Nephron (organoid): ENCODE measurements around the gene RXRG.

Source experiments
- H3K27ac Mint-ChIP-seq, 3 experiments: 2 replicates each; pipeline ENCODE4 v1.8.0; 2020; ENCODE audit warnings: mixed read lengths in 3 of 3, mild to moderate bottlenecking in 2 of 3, moderate library complexity in 1 of 3
- H3K27me3 Mint-ChIP-seq: 2 replicates; pipeline ENCODE4 v1.8.0; 2021; ENCODE audit warnings: low read depth, mild to moderate bottlenecking, moderate library complexity, mixed read lengths
- H3K36me3 Mint-ChIP-seq: 2 replicates; pipeline ENCODE4 v1.8.0; 2020; ENCODE audit warnings: low read depth, mixed read lengths
- H3K4me1 Mint-ChIP-seq: 2 replicates; pipeline ENCODE4 v1.8.0; 2020; ENCODE audit warnings: mixed read lengths
- H3K4me3 Mint-ChIP-seq, 3 experiments: 2 replicates each; pipeline ENCODE4 v1.8.0; 2020; ENCODE audit warnings: mild to moderate bottlenecking in 3 of 3, mixed read lengths in 3 of 3, moderate library complexity in 2 of 3
- H3K9me3 Mint-ChIP-seq: 2 replicates; pipeline ENCODE4 v1.8.0; 2020; ENCODE audit warnings: mixed read lengths
- CTCF ChIP-seq, 3 experiments: fragments of 200-600 bp; sonication (generic); IDR thresholded peaks; one replicate each; pipeline ENCODE4 v1.5.0; 2021; ENCODE audit warnings: antibody characterized with exemption in 3 of 3; ENCODE audit not compliant: unreplicated experiment in 3 of 3

The RXRG gene

DNA sequence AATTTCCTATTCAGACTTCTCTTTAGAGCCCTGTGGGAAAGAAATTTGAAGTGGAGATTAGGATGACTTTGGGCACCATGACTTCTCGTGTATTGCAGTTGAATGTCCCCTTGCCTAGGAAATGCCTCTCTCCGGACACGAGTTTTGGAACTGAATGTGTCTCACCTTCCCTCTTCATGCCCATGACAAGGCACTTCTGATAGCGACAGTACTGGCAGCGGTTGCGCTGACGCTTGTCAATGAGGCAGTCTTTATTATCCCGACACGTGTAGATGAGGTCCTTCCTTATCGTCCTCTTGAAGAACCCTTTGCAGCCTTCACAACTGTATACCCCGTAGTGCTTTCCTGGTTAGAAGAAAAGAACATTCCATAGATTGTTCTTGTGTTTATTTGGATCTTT is 28.1 kb downstream of the RXRG start:
- TF ChIP-seq CTCF (IDR thresholded peaks at IDR 0.05; ENCODE audit: unreplicated experiment in 3 of 3): no peak
- no peaks in the 10 kb centered on the region for H3K27me3 Mint-ChIP-seq
- no peaks in the 10 kb centered on the region for H3K36me3 Mint-ChIP-seq
- no peaks in the 10 kb centered on the region for H3K4me1 Mint-ChIP-seq
- H3K9me3 Mint-ChIP-seq: no peaks in the 10 kb centered on the region
- H3K27ac Mint-ChIP-seq: no peak overlapping the region
- H3K4me3 Mint-ChIP-seq: no peak overlapping the region

- TF ChIP-seq CTCF (IDR thresholded peaks at IDR 0.05; ENCODE audit: unreplicated experiment in 3 of 3): no peak
- H3K4me3 Mint-ChIP-seq: no peak overlapping the region
- H3K9me3 Mint-ChIP-seq: no peaks in the 10 kb centered on the region
- no peak overlapping the region for H3K27ac Mint-ChIP-seq
- H3K27me3 Mint-ChIP-seq: no peaks in the 10 kb centered on the region
- no peaks in the 10 kb centered on the region for H3K36me3 Mint-ChIP-seq
- no peaks in the 10 kb centered on the region for H3K4me1 Mint-ChIP-seq
These were observed 29.9 kb downstream of the RXRG start for GRCh38 chr1:165415068-165415467.

DNA sequence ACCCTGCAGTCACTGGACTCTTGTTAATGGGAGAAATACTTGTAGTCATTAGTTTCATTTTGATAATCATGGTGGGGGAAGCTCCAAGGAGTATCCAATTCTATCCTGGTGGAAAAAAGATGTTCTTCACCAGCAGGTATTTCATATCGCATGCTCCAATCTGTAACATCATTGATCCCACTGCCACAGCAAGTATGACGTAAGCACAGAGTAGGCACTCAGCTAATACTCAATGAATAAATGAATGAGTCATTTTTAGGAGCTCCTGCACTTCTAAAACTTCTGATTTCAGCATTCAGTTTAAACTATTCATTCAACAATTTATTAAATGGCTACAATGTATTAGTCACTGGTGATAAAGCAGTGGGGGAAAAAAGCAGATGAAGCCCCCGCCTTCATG is 30.3 kb downstream of the RXRG start:
- Mint-ChIP-seq H3K4me1 (no peaks in the 10 kb centered on the region), H3K36me3 (no peaks in the 10 kb centered on the region), H3K9me3 (no peaks in the 10 kb centered on the region), H3K4me3 (no peak overlapping the region), H3K27me3 (no peaks in the 10 kb centered on the region), H3K27ac (no peak overlapping the region)
- TF ChIP-seq CTCF (IDR thresholded peaks at IDR 0.05; ENCODE audit: unreplicated experiment in 3 of 3): no peak

- Mint-ChIP-seq H3K36me3 (no peaks in the 10 kb centered on the region), H3K4me1 (no peaks in the 10 kb centered on the region), H3K4me3 (no peak overlapping the region), H3K27me3 (no peaks in the 10 kb centered on the region), H3K9me3 (no peaks in the 10 kb centered on the region), H3K27ac (no peak overlapping the region)
- TF ChIP-seq CTCF (IDR thresholded peaks at IDR 0.05; ENCODE audit: unreplicated experiment in 3 of 3): no peak
These were observed 33.5 kb downstream of the RXRG start for GRCh38 chr1:165411396-165411795.

GRCh38 chr1:165409657-165410358 is 35.1 kb downstream of the RXRG start:
- Mint-ChIP-seq H3K4me1 (no peaks in the 10 kb centered on the region), H3K4me3 (no peak overlapping the region), H3K36me3 (no peaks in the 10 kb centered on the region), H3K27me3 (no peaks in the 10 kb centered on the region), H3K9me3 (no peaks in the 10 kb centered on the region), H3K27ac (no peak overlapping the region)
- TF ChIP-seq CTCF (IDR thresholded peaks at IDR 0.05; ENCODE audit: unreplicated experiment in 3 of 3): no peak

GRCh38 chr1:165408518-165408917 is 36.4 kb downstream of the RXRG start:
- Mint-ChIP-seq H3K36me3 (no peaks in the 10 kb centered on the region), H3K27ac (no peak overlapping the region), H3K4me1 (no peaks in the 10 kb centered on the region), H3K9me3 (no peaks in the 10 kb centered on the region), H3K4me3 (no peak overlapping the region), H3K27me3 (no peaks in the 10 kb centered on the region)
- peak in 1 of 3 experiments; percentile 21 for TF ChIP-seq CTCF (IDR thresholded peaks at IDR 0.05; ENCODE audit: unreplicated experiment in 3 of 3)
